ENCODE results near the gene LRRC53.

LRRC53 gene

DNA sequence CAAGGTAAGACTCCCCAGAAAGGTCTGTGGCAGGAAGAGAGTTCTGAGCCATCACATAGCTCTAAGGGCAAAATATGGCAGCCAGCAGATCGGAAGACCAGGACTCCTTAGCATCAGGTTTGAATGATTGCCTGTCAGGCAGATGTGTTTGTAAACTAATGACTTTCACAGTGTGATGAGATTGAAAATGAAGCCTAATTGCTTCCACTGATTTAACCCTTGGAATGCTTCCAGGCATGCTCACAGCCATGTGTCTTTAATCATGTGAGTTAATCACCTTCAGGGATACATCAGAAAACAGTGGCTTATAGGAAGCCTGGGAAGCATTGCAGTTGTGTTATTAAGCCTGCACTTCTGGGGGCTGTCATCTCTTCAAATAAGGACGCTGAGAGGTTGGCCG lies 82.8 kb downstream of the LRRC53 start:
- DNase-seq, result no peak

- DNase-seq, result no peak
These were observed 84.7 kb downstream of the LRRC53 start for GRCh38 chr1:74427681-74428080.

- no peak for DNase-seq
These were observed 86.0 kb downstream of the LRRC53 start for GRCh38 chr1:74426208-74426937.

- DNase-seq, result no peak
These were observed 86.7 kb downstream of the LRRC53 start for GRCh38 chr1:74425676-74426075.

DNA sequence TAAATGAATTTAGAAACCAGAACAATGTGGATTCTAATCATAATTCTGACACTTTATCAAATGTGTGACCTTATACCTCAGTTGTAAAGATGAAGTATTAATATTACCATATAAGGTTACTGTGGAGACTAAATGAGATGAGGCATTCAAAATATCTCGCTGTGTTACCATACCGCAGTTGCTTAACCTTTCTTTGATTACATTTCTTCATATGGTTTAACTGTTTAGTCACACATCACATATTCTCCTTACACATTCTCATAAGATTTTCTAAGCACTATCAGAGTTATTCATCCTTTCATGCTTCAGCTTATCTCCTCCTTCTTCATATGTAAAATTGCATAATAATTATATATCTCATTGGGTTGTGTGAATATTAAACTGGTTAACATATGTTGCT lies 88.9 kb downstream of the LRRC53 start:
- no peak for DNase-seq

GRCh38 chr1:74422421-74423292 lies 89.8 kb downstream of the LRRC53 start:
- DNase-seq, result no peak

DNA sequence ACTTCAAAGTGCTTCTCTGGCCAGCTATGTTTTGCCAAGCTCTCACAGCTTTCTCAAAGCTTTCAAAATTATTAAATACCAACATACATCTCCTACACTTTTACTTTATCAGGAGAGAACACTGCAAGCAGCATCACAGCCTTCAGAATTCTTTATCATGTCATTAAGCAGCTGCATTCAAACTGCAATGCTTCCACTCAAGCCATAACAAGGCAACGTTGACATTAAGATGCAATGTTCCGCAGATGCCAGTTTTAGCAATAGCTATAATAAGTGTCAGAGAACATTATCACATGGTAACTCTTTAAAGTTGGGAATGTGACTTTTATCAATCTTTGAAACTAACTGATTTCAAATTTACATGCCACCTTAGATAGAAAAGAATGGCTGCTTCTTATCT lies 91.9 kb downstream of the LRRC53 start:
- no peak for DNase-seq

Measured in hematopoietic multipotent progenitor cell treated with erythropoietin and hydrocortisone succinate and interleukin-3 and kit ligand, for 6 days (in vitro differentiated cells).